ENCODE measurements around the gene MYO5C. TPM values are rescaled to one million over a fixed set of nuclear protein-coding genes. Genes with fewer than 3 reads are reported as not detected.

Gene MYO5C
- total and polyA plus RNA-seq, 2 donors (not counting 3 experiments of a cell fraction or from before 2014, with no cell fraction given): 7.5 to 19.4 TPM

DNA sequence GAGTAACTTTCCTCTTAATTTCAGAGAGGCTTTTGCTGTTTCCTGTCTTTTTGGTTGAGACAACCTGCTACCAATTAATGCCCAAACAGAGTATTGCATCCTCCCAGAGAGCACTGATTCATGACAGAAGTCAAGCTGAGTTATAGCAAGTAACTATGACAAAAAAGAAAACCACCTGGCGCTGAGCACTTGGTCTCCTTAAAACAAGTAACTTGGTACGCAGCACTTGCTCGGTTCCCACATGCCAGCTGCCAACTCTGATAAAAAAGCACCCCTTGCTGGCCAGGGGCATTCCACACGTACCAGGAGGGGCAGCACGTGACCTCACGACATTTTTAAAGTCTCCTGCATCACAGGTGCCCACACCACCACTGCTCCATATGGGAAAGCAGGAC is 13.5 kb upstream of the MYO5C start:
- POLR2A ChIA-PET: no interaction called here
- peaks cover 2% of the 10 kb centered on the region for H3K4me1 ChIP-seq (ENCODE audit: control insufficient read depth, extremely low read depth, insufficient read depth, low read length)
- no peaks in the 10 kb centered on the region for H4K20me1 ChIP-seq (replicated peaks; ENCODE audit: control insufficient read depth, extremely low read depth, insufficient read depth, low read length)
- FAIRE-seq: no peak
- H3K4me2 ChIP-seq (ENCODE audit: insufficient read depth, low read length): no peak overlapping the region
- H3K36me3 ChIP-seq (ENCODE audit: control insufficient read depth in 2 of 2, extremely low read depth in 1 of 2, insufficient read depth in 2 of 2, low read length in 2 of 2): peaks cover 3 to 10% of the 10 kb centered on the region in 2 experiments
- CTCF ChIA-PET: interaction anchor here (1.3 to 2.0 kb wide), 2 partner anchors 14 to 48 kb away, joined by 3 to 6 read pairs; partner anchors contain the start of gene MYO5C
- no peaks in the 10 kb centered on the region for H3K9me3 ChIP-seq (replicated peaks; ENCODE audit: control insufficient read depth, insufficient read depth, low read length)
- H3K4me3 ChIP-seq (replicated peaks in 1 of 3; ENCODE audit: insufficient read depth in 1 of 3, low read depth in 1 of 3, low read length in 3 of 3): no peak overlapping the region
- no peak for DNase-seq (ENCODE audit: low read depth, low spot score)
- H3K27ac ChIP-seq (ENCODE audit: insufficient read depth, low read depth, low read length): no peak overlapping the region
- BruUV-seq (replicated peaks): no TSS peak
- intact Hi-C loops (cut with micrococcal nuclease): no loop called here
- H3K9ac ChIP-seq (replicated peaks; ENCODE audit: extremely low read depth, insufficient read depth, low read length): no peak overlapping the region
- H3K27me3 ChIP-seq (ENCODE audit: control insufficient read depth in 2 of 2, insufficient read depth in 2 of 2, low read length in 2 of 2): no peaks in the 10 kb centered on the region
- H3K9me1 ChIP-seq (replicated peaks; ENCODE audit: control insufficient read depth, extremely low read depth, insufficient read depth, low read length): no peaks in the 10 kb centered on the region
- no peaks in the 10 kb centered on the region for H3K79me2 ChIP-seq (ENCODE audit: control insufficient read depth, insufficient read depth, low read length)
- no peak for TF ChIP-seq MAX (IDR thresholded peaks at IDR 0.05; ENCODE audit: insufficient read depth, insufficient read length)
- TF ChIP-seq JUN (IDR thresholded peaks at IDR 0.05; ENCODE audit: borderline replicate concordance, insufficient read depth, insufficient read length, low read depth): no peak
- no peak for TF ChIP-seq GATA2 (IDR thresholded peaks at IDR 0.05; ENCODE audit: insufficient read depth, insufficient read length, low read depth, low read length)
- no peak for TF ChIP-seq EZH2 (IDR thresholded peaks at IDR 0.05; ENCODE audit: borderline replicate concordance, low read depth, low read length, severe bottlenecking)
- TF ChIP-seq, protein P1, sequence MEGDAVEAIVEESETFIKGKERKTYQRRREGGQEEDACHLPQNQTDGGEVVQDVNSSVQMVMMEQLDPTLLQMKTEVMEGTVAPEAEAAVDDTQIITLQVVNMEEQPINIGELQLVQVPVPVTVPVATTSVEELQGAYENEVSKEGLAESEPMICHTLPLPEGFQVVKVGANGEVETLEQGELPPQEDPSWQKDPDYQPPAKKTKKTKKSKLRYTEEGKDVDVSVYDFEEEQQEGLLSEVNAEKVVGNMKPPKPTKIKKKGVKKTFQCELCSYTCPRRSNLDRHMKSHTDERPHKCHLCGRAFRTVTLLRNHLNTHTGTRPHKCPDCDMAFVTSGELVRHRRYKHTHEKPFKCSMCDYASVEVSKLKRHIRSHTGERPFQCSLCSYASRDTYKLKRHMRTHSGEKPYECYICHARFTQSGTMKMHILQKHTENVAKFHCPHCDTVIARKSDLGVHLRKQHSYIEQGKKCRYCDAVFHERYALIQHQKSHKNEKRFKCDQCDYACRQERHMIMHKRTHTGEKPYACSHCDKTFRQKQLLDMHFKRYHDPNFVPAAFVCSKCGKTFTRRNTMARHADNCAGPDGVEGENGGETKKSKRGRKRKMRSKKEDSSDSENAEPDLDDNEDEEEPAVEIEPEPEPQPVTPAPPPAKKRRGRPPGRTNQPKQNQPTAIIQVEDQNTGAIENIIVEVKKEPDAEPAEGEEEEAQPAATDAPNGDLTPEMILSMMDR (IDR thresholded peaks at IDR 0.05; ENCODE audit: extremely low read depth in 1 of 2, insufficient read depth in 1 of 2, low read depth in 1 of 2, low read length in 2 of 2): no peak
- no peak for TF ChIP-seq POLR2AphosphoS5 (IDR thresholded peaks at IDR 0.05; ENCODE audit: insufficient read depth, low read depth, low read length)
- TF ChIP-seq FOS (IDR thresholded peaks at IDR 0.05; ENCODE audit: borderline replicate concordance, insufficient read depth, low read length): no peak
- no peak overlapping the region for H2AFZ ChIP-seq (ENCODE audit: low read depth, low read length)
- dilution Hi-C loops (cut with MboI; ENCODE audit: extremely low pct_ligation_motif_present, low sequenced_read_pairs): no loop called here
